ENCODE results near the gene SECISBP2. TPM values are rescaled to one million over a fixed set of nuclear protein-coding genes. Genes with fewer than 3 reads are reported as not detected.

Gene SECISBP2
- total RNA-seq, 6 experiments from 2014 or later: 13.8 to 20.3 (median 17.3) TPM

GRCh38 chr9:89397471-89397870, 79.2 kb downstream of the SECISBP2 start:
- Mint-ChIP-seq H3K27ac (no peak overlapping the region), H3K36me3 (ENCODE audit: low read depth) (no peaks in the 10 kb centered on the region), H3K4me1 (ENCODE audit: low read depth) (no peaks in the 10 kb centered on the region), H3K9me3 (no peaks in the 10 kb centered on the region), H3K27me3 (ENCODE audit: insufficient read depth) (peaks cover 51% of the 10 kb centered on the region), H3K4me3 (no peak overlapping the region)
- TF ChIP-seq CTCF (IDR thresholded peaks at IDR 0.05): no peak
- no peak for DNase-seq

GRCh38 chr9:89398621-89399020, 80.3 kb downstream of the SECISBP2 start:
- no peak overlapping the region for H3K27ac Mint-ChIP-seq
- no peak for TF ChIP-seq CTCF (IDR thresholded peaks at IDR 0.05)
- no peaks in the 10 kb centered on the region for H3K9me3 Mint-ChIP-seq
- DNase-seq: no peak
- H3K4me3 Mint-ChIP-seq: no peak overlapping the region
- no peaks in the 10 kb centered on the region for H3K4me1 Mint-ChIP-seq (ENCODE audit: low read depth)
- H3K36me3 Mint-ChIP-seq (ENCODE audit: low read depth): no peaks in the 10 kb centered on the region
- peaks cover 47% of the 10 kb centered on the region for H3K27me3 Mint-ChIP-seq (ENCODE audit: insufficient read depth)

- no peak for TF ChIP-seq CTCF (IDR thresholded peaks at IDR 0.05)
- Mint-ChIP-seq H3K27ac (no peak overlapping the region), H3K4me3 (no peak overlapping the region), H3K27me3 (ENCODE audit: insufficient read depth) (peaks cover 38% of the 10 kb centered on the region), H3K4me1 (ENCODE audit: low read depth) (no peaks in the 10 kb centered on the region), H3K9me3 (no peaks in the 10 kb centered on the region), H3K36me3 (ENCODE audit: low read depth) (no peaks in the 10 kb centered on the region)
- DNase-seq: no peak
Observed at GRCh38 chr9:89400403-89401116, 82.3 kb downstream of the SECISBP2 start.

GRCh38 chr9:89402695-89403427, 84.6 kb downstream of the SECISBP2 start:
- DNase-seq: no peak
- no peak for TF ChIP-seq CTCF (IDR thresholded peaks at IDR 0.05)
- peaks cover 5% of the 10 kb centered on the region for H3K9me3 Mint-ChIP-seq
- H3K36me3 Mint-ChIP-seq (ENCODE audit: low read depth): peaks cover 4% of the 10 kb centered on the region; the same call in 1 of the 2 replicates
- H3K27ac Mint-ChIP-seq: no peak overlapping the region
- H3K4me3 Mint-ChIP-seq: no peak overlapping the region
- H3K27me3 Mint-ChIP-seq (ENCODE audit: insufficient read depth): peaks cover 27% of the 10 kb centered on the region
- no peaks in the 10 kb centered on the region for H3K4me1 Mint-ChIP-seq (ENCODE audit: low read depth)

- H3K27me3 Mint-ChIP-seq (ENCODE audit: insufficient read depth): peaks cover 27% of the 10 kb centered on the region
- H3K4me3 Mint-ChIP-seq: no peak overlapping the region
- DNase-seq: no peak
- no peak overlapping the region for H3K27ac Mint-ChIP-seq
- H3K36me3 Mint-ChIP-seq (ENCODE audit: low read depth): peaks cover 4% of the 10 kb centered on the region; the same call in 1 of the 2 replicates
- no peaks in the 10 kb centered on the region for H3K4me1 Mint-ChIP-seq (ENCODE audit: low read depth)
- H3K9me3 Mint-ChIP-seq: peaks cover 5% of the 10 kb centered on the region
- TF ChIP-seq CTCF (IDR thresholded peaks at IDR 0.05): no peak
Observed at GRCh38 chr9:89404074-89404473, 85.8 kb downstream of the SECISBP2 start.

Measured in HFFc6 (cell line).